ENCODE results near the gene NHERF2.

- TF ChIP-seq EZH2 (optimal IDR thresholded peaks at IDR 0.05; ENCODE audit: low read depth, low read length) = no peak
- no peak for TF ChIP-seq CTCF (IDR thresholded peaks at IDR 0.05; ENCODE audit: low read length)
These were observed 11.9 kb downstream of the NHERF2 start for GRCh38 chr16:2038382-2039231.
